Liver (tissue), 9 donors: ENCODE data around the gene RNF5. TPM values are rescaled to one million over a fixed set of nuclear protein-coding genes. Genes with fewer than 3 reads are reported as not detected.

ENCODE experiments used
- DNase-seq: peaks from one replicate; pipeline ENCODE4 v3.0.0-alpha.2; 2017; ENCODE audit warnings: low spot score
- H3K27ac ChIP-seq, 2 donors: one replicate each; pipeline ENCODE4 v1.7.0; 2013; ENCODE audit warnings: inconsistent platforms in 2 of 2, low read length in 2 of 2, control low read depth in 1 of 2, low read depth in 1 of 2, mild to moderate bottlenecking in 1 of 2
- H3K27me3 ChIP-seq, 4 donors: one replicate each; pipeline versions ENCODE4 v1.6.1 to v1.7.0; 2013; ENCODE audit warnings: low read length in 3 of 4, inconsistent platforms in 1 of 4, mild to moderate bottlenecking in 1 of 4, moderate library complexity in 1 of 4; ENCODE audit not compliant: control insufficient read depth in 4 of 4, insufficient read depth in 4 of 4
- H3K36me3 ChIP-seq, 4 donors: one replicate each; pipeline versions ENCODE4 v1.6.1 to v1.7.0; 2013; ENCODE audit warnings: low read length in 3 of 4, mild to moderate bottlenecking in 3 of 4, low read depth in 1 of 4, moderate library complexity in 1 of 4; ENCODE audit not compliant: control insufficient read depth in 4 of 4, insufficient read depth in 3 of 4
- H3K4me1 ChIP-seq, 4 donors: one replicate each; pipeline versions ENCODE4 v1.6.1 to v1.7.0; 2013; ENCODE audit warnings: low read length in 3 of 4, mild to moderate bottlenecking in 3 of 4, moderate library complexity in 1 of 4; ENCODE audit not compliant: control insufficient read depth in 4 of 4, insufficient read depth in 4 of 4
- H3K4me3 ChIP-seq, 3 donors: one replicate each; pipeline versions ENCODE4 v1.6.1 to v1.7.0; 2013; ENCODE audit warnings: low read length in 3 of 3, control low read depth in 1 of 3, low read depth in 1 of 3, mild to moderate bottlenecking in 1 of 3
- H3K9ac ChIP-seq, 2 donors: one replicate each; pipeline ENCODE4 v1.7.0; 2013; ENCODE audit warnings: low read length in 2 of 2, mild to moderate bottlenecking in 2 of 2, moderate library complexity in 2 of 2, control low read depth in 1 of 2, low read depth in 1 of 2
- H3K9me3 ChIP-seq, 4 donors: one replicate each; pipeline versions ENCODE4 v1.6.1 to v1.7.0; 2013; ENCODE audit warnings: low read length in 3 of 4; ENCODE audit not compliant: control insufficient read depth in 4 of 4
- EGR1 ChIP-seq, 2 donors: IDR thresholded peaks; 2 replicates each; pipeline ENCODE4 v1.6.1; 2016 to 2018; ENCODE audit warnings: antibody characterized with exemption in 2 of 2, low read depth in 2 of 2
- FOXA1 ChIP-seq: IDR thresholded peaks from 2 replicates; pipeline ENCODE4 v1.6.1; 2016; ENCODE audit warnings: antibody characterized with exemption
- FOXA2 ChIP-seq: IDR thresholded peaks from 2 replicates; pipeline ENCODE4 v1.6.1; 2016; ENCODE audit warnings: antibody characterized with exemption
- GABPA ChIP-seq, 2 donors: IDR thresholded peaks in 1 of 2; conservative IDR thresholded peaks in 1 of 2; 2 replicates each; pipeline ENCODE4 v1.6.1; 2016; ENCODE audit warnings: antibody characterized with exemption in 2 of 2, mild to moderate bottlenecking in 1 of 2, moderate library complexity in 1 of 2
- HNF4A ChIP-seq, 2 donors: conservative IDR thresholded peaks; 2 replicates each; pipeline ENCODE4 v1.6.1; 2016; ENCODE audit warnings: antibody characterized with exemption in 2 of 2, mild to moderate bottlenecking in 2 of 2
- HNF4G ChIP-seq: IDR thresholded peaks from 2 replicates; pipeline ENCODE4 v1.6.1; 2016; ENCODE audit warnings: antibody characterized with exemption
- JUND ChIP-seq, 2 donors: IDR thresholded peaks; 2 replicates each; pipeline ENCODE4 v1.6.1; 2016; ENCODE audit warnings: antibody characterized with exemption in 2 of 2
- NR2F2 ChIP-seq: IDR thresholded peaks from 2 replicates; pipeline ENCODE4 v1.6.1; 2016; ENCODE audit warnings: antibody characterized with exemption
- RAD21 ChIP-seq, 2 donors: IDR thresholded peaks; 2 replicates each; pipeline ENCODE4 v1.6.1; 2016; ENCODE audit warnings: antibody characterized with exemption in 2 of 2, mild to moderate bottlenecking in 2 of 2
- RXRA ChIP-seq, 2 donors: IDR thresholded peaks; 2 replicates each; pipeline ENCODE4 v1.6.1; 2017 to 2018; ENCODE audit warnings: antibody characterized with exemption in 2 of 2, mild to moderate bottlenecking in 1 of 2
- SP1 ChIP-seq: IDR thresholded peaks from 2 replicates; pipeline ENCODE4 v1.6.1; 2018; ENCODE audit warnings: antibody characterized with exemption, mild to moderate bottlenecking
- TAF1 ChIP-seq: conservative IDR thresholded peaks from 2 replicates; pipeline ENCODE4 v1.6.1; 2016; ENCODE audit warnings: antibody characterized with exemption, mild to moderate bottlenecking
- YY1 ChIP-seq: IDR thresholded peaks from 2 replicates; pipeline ENCODE4 v1.6.1; 2016; ENCODE audit warnings: antibody characterized with exemption, mild to moderate bottlenecking
- WGBS: extraction: QIAGEN DNeasy Blood & Tissue Kit; methylation state at CpG from one replicate; pipeline ENCODE4 v1.1.7; 2013; 5-methylcytosine and 5-hydroxymethylcytosine counted together
- polyA plus RNA-seq, 2 donors: library from polyadenylated mRNA; stranded (reverse) in 1 of 2; unstranded in 1 of 2; fragments of 200-250 nt in 1 of 2; fragments of >200 nt in 1 of 2; fragmentation: Nextera tagmentation in 1 of 2; extraction: Ambion mirVana in 1 of 2; gene quantifications; one replicate each; pipeline versions ENCODE4 v1.2.1 to v1.2.3, GENCODE V29; 2013 to 2015
- total RNA-seq, 2 donors: library from RNA; depleted of rRNA; stranded (reverse); fragments of >200 nt; gene quantifications; one replicate each; pipeline ENCODE4 v1.2.3, GENCODE V29; 2014
- TF ChIP-seq, protein P1 (sequence below): IDR thresholded peaks from 2 replicates; pipeline ENCODE4 v1.6.1; 2016; ENCODE audit warnings: antibody characterized with exemption, mild to moderate bottlenecking
- TF ChIP-seq, protein P2 (sequence below): IDR thresholded peaks from 2 replicates; pipeline ENCODE4 v1.6.1; 2016; ENCODE audit warnings: antibody characterized with exemption
- TF ChIP-seq, protein P3 (sequence below): IDR thresholded peaks from 2 replicates; pipeline ENCODE4 v1.6.1; 2016; ENCODE audit warnings: antibody characterized with exemption
- TF ChIP-seq, protein P4 (sequence below): fragments of 150-350 bp; IDR thresholded peaks from 2 replicates; pipeline ENCODE4 v1.5.1; 2017; ENCODE audit warnings: improper control_type of control experiment, low read depth, low read length; ENCODE audit not compliant: missing input control
- TF ChIP-seq, protein P5 (sequence below): IDR thresholded peaks from 2 replicates; pipeline ENCODE4 v1.6.1; 2016; ENCODE audit warnings: antibody characterized with exemption
- donor health status: healthy.
- donor health status: healthy.
- donor health status: healthy.
- donor health status: healthy.
- donor health status: healthy.

The RNF5 gene
- total and polyA plus RNA-seq, 4 donors: 51.5 to 85.9 (median 61.0) TPM

DNA sequence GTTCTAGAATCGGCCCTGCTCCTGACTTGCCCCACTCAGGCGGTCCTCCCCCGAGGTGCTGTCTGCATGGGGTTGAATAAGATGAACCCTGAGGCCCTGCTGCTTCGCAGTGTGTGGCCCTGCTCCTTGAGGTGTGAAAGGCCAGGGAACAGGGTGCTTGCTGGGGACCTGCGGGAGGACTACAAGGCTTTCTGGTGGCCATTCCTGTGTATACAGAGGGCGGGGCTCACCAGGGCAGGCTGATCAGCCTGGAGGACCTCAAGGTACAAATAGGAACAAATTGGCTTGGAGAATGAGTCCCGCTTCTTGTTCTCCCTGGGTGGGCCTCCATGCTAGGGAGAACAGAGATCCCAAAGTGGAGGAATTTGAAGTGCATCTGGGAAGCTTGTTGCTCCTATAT is 40.0 kb downstream of the RNF5 start (continued):
- TF ChIP-seq, protein P1, sequence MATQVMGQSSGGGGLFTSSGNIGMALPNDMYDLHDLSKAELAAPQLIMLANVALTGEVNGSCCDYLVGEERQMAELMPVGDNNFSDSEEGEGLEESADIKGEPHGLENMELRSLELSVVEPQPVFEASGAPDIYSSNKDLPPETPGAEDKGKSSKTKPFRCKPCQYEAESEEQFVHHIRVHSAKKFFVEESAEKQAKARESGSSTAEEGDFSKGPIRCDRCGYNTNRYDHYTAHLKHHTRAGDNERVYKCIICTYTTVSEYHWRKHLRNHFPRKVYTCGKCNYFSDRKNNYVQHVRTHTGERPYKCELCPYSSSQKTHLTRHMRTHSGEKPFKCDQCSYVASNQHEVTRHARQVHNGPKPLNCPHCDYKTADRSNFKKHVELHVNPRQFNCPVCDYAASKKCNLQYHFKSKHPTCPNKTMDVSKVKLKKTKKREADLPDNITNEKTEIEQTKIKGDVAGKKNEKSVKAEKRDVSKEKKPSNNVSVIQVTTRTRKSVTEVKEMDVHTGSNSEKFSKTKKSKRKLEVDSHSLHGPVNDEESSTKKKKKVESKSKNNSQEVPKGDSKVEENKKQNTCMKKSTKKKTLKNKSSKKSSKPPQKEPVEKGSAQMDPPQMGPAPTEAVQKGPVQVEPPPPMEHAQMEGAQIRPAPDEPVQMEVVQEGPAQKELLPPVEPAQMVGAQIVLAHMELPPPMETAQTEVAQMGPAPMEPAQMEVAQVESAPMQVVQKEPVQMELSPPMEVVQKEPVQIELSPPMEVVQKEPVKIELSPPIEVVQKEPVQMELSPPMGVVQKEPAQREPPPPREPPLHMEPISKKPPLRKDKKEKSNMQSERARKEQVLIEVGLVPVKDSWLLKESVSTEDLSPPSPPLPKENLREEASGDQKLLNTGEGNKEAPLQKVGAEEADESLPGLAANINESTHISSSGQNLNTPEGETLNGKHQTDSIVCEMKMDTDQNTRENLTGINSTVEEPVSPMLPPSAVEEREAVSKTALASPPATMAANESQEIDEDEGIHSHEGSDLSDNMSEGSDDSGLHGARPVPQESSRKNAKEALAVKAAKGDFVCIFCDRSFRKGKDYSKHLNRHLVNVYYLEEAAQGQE: no peak
- TF ChIP-seq SP1: no peak

DNA sequence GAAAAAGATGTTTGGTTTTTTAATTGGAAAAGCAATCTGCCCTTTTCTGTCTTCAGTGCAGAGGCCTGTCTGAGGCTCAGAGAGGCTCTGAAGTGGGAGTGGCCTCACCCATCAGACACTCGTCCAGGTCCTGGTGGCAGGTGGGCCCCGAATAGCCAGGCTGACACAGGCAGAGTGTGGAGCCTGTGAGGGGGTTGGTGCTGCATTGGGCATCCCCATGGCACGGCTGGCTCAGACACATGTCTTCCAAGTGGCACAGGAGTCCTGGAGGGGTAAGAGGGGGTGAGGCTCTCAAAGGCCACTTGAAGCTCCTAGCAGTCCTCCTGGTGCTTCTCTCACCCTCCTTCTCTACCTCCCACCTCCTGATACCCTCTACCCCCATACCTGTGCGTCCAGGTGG is 41.8 kb downstream of the RNF5 start:
- no peaks in the 10 kb centered on the region for H3K4me1 ChIP-seq
- DNase-seq: no peak
- no peaks in the 10 kb centered on the region for H3K36me3 ChIP-seq
- no peak overlapping the region for H3K9ac ChIP-seq
- no peaks in the 10 kb centered on the region for H3K27me3 ChIP-seq
- TF ChIP-seq RXRA (IDR thresholded peaks at IDR 0.05) (no peak), HNF4G (no peak), EGR1 (IDR thresholded peaks at IDR 0.05; ENCODE audit: low read depth in 2 of 2) (no peak), FOXA2 (no peak), HNF4A (conservative IDR thresholded peaks at IDR 0.05) (no peak), FOXA1 (no peak)
- no peak overlapping the region for H3K4me3 ChIP-seq
- 74% methylated on average over 4 of the region's 4 CpGs for WGBS
- no peaks in the 10 kb centered on the region for H3K9me3 ChIP-seq
- H3K27ac ChIP-seq: no peak overlapping the region

DNA sequence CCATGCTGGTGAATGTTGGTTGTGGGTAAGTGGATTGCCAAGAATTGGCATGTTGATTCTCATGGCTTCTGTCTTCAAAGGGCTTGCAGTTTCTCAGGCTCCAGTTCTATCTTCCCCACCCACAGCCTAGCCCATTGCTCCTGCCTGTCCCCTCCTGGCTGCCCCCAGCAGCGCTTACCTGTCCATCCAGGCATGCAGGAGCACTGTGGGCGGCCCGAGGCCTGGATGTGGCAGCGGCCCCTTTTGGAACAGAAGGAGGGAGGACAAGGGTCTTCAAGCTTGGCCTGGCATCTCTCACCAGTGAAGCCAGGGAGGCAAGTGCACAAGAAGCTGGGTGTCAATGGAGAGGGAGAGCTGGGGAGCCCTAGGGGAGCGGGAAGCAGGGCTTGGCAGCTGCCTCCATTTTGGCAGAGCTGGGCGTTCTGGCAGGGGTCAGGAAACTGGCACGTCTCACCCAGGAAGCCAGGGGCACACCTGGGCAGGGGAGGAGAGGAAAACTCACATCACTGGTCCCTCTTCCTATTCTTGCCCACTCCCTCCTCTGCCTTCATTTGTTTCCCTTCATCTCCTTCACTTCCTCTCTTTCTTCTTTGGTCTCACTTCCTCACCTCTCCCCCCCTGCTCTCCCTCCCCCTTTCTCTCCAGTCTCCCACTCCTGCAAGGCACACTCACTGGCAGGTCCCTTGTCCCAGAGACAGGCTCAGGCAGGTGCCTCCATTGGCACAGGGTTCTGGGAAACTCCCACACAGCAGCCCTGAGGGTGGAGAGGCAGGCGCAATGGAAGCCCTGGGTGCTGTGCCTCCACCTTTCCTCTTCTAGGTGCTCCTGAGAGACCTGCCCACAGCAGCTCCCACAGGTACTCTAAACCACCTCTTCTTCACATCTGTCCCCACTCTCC is 44.4 kb downstream of the RNF5 start:
- WGBS: 82% methylated on average over 8 of the region's 8 CpGs
- no peaks in the 10 kb centered on the region for H3K27me3 ChIP-seq
- no peak for DNase-seq
- peak overlapping the region in 1 of 2 donors; percentile 40 for H3K27ac ChIP-seq
- no peak overlapping the region for H3K9ac ChIP-seq
- H3K4me3 ChIP-seq: peak overlapping the region in 1 of 3 donors; percentile 29
- TF ChIP-seq NR2F2 (no peak), GABPA (IDR thresholded peaks at IDR 0.05 in 1 of 2, conservative IDR thresholded peaks at IDR 0.05 in 1 of 2) (no peak), RXRA (IDR thresholded peaks at IDR 0.05) (no peak), TAF1 (no peak), HNF4A (conservative IDR thresholded peaks at IDR 0.05) (no peak), SP1 (no peak), YY1 (no peak), HNF4G (no peak), FOXA1 (no peak), FOXA2 (no peak), EGR1 (IDR thresholded peaks at IDR 0.05; ENCODE audit: low read depth in 2 of 2) (no peak), JUND (IDR thresholded peaks at IDR 0.05) (no peak), RAD21 (IDR thresholded peaks at IDR 0.05) (no peak)
- TF ChIP-seq, protein P2, sequence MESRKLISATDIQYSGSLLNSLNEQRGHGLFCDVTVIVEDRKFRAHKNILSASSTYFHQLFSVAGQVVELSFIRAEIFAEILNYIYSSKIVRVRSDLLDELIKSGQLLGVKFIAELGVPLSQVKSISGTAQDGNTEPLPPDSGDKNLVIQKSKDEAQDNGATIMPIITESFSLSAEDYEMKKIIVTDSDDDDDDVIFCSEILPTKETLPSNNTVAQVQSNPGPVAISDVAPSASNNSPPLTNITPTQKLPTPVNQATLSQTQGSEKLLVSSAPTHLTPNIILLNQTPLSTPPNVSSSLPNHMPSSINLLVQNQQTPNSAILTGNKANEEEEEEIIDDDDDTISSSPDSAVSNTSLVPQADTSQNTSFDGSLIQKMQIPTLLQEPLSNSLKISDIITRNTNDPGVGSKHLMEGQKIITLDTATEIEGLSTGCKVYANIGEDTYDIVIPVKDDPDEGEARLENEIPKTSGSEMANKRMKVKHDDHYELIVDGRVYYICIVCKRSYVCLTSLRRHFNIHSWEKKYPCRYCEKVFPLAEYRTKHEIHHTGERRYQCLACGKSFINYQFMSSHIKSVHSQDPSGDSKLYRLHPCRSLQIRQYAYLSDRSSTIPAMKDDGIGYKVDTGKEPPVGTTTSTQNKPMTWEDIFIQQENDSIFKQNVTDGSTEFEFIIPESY: no peak
- TF ChIP-seq, protein P3, sequence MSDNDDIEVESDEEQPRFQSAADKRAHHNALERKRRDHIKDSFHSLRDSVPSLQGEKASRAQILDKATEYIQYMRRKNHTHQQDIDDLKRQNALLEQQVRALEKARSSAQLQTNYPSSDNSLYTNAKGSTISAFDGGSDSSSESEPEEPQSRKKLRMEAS: no peak
- TF ChIP-seq, protein P4, sequence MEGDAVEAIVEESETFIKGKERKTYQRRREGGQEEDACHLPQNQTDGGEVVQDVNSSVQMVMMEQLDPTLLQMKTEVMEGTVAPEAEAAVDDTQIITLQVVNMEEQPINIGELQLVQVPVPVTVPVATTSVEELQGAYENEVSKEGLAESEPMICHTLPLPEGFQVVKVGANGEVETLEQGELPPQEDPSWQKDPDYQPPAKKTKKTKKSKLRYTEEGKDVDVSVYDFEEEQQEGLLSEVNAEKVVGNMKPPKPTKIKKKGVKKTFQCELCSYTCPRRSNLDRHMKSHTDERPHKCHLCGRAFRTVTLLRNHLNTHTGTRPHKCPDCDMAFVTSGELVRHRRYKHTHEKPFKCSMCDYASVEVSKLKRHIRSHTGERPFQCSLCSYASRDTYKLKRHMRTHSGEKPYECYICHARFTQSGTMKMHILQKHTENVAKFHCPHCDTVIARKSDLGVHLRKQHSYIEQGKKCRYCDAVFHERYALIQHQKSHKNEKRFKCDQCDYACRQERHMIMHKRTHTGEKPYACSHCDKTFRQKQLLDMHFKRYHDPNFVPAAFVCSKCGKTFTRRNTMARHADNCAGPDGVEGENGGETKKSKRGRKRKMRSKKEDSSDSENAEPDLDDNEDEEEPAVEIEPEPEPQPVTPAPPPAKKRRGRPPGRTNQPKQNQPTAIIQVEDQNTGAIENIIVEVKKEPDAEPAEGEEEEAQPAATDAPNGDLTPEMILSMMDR: no peak
- TF ChIP-seq, protein P1: no peak
- TF ChIP-seq, protein P5, sequence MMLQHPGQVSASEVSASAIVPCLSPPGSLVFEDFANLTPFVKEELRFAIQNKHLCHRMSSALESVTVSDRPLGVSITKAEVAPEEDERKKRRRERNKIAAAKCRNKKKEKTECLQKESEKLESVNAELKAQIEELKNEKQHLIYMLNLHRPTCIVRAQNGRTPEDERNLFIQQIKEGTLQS: no peak
- no peaks in the 10 kb centered on the region for H3K4me1 ChIP-seq
- no peaks in the 10 kb centered on the region for H3K9me3 ChIP-seq
- H3K36me3 ChIP-seq: no peaks in the 10 kb centered on the region
